Measurements from ENCODE around the gene BHLHA9. TPM values are rescaled to one million over a fixed set of nuclear protein-coding genes. Genes with fewer than 3 reads are reported as not detected.
"Not testable (repeated sequence)": the region's sequence is repeated elsewhere in the genome, so short reads cannot be mapped to it uniquely, and the experiment has no call there.

BHLHA9 gene
- total and polyA plus RNA-seq, 4 donors: 0.28 to 1.7 (median 0.86) TPM; not detected in 1

DNA sequence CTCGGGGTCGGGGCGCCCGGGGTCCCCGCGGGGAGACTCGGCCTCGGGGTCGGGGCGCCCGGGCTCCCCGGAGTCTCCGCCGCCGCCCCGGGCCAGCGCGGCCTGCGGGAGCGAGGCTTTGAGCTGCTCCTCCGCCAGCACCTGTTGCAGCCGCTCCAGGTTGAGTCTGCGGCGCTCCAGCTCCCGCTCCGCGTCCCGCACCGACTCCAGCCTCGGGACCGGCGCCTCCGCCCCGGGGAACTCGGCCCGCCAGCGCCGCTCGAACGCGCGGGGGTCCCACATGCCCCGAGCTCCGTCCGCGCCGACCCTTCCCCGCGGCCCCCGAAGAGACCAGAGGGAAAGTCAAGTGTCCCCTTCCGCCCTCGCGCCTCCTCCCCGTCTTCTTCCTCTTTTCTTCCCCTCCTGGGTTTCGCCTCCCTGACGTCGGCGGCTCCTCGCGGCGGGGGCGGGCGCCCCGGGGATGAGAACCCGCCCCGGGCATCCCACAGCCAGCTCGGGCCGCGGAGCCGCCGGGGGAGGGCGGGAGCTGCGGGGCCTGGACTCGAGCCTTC is 40.8 kb upstream of the BHLHA9 start:
- Histone ChIP-seq H3K27me3 (ENCODE audit: control insufficient read depth, insufficient read depth, low read length) (peaks cover 46% of the 10 kb centered on the region), H3K9me3 (ENCODE audit: control insufficient read depth, insufficient read depth, low read length) (no peaks in the 10 kb centered on the region), H3K4me1 (ENCODE audit: control insufficient read depth, insufficient read depth, low read length) (peaks cover 17% of the 10 kb centered on the region), H3K4me3 (ENCODE audit: low read depth, low read length) (peak overlapping the region; percentile 12), H3K36me3 (ENCODE audit: control insufficient read depth, insufficient read depth, low read length) (no peaks in the 10 kb centered on the region), H3K27ac (ENCODE audit: low read depth, low read length) (no peak overlapping the region)
- DNase-seq (ENCODE audit: low read depth in 4 of 6, low spot score in 6 of 6): peak in 2 of 6 donors; percentile 45 to 46
- under 1% methylated on average over 74 of the region's 74 CpGs for WGBS (ENCODE audit: insufficient coverage)

DNA sequence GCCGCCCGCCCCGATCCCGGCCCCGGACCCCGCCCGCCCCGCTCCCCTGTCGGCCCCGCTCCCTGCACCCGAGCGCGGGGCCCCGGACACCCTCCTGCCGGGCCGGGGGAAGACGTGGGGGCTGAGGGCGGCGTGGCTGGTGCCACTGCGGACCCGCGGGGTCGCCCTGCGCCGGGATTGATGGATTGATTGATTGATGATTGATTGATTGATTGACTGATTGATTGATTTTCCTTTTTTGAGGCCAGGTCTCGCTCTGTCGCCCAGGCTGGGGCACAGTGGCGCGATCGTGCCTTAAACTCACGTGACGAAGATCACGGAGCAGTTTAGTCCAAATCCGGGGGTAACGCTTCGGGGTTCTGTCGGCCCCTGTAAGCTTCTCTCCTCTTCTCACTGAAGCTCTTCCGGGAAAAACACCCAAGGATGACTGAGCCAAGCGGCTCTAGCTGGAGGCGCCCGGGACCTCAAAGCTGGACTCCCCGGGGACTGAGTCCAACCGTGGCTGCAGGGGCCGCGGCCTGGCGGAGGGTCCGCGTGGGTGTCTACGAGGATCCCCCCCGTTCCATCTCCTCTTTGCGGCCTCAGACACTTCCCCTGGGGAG is 40.2 kb upstream of the BHLHA9 start:
- Histone ChIP-seq H3K4me1 (ENCODE audit: control insufficient read depth, insufficient read depth, low read length) (peaks cover 17% of the 10 kb centered on the region), H3K27me3 (ENCODE audit: control insufficient read depth, insufficient read depth, low read length) (peaks cover 46% of the 10 kb centered on the region), H3K27ac (ENCODE audit: low read depth, low read length) (no peak overlapping the region), H3K9me3 (ENCODE audit: control insufficient read depth, insufficient read depth, low read length) (no peaks in the 10 kb centered on the region), H3K36me3 (ENCODE audit: control insufficient read depth, insufficient read depth, low read length) (no peaks in the 10 kb centered on the region), H3K4me3 (ENCODE audit: low read depth, low read length) (no peak overlapping the region)
- WGBS (ENCODE audit: insufficient coverage): 20% methylated on average over 51 of the region's 51 CpGs
- no peak for DNase-seq (ENCODE audit: low read depth in 4 of 6, low spot score in 6 of 6)

DNA sequence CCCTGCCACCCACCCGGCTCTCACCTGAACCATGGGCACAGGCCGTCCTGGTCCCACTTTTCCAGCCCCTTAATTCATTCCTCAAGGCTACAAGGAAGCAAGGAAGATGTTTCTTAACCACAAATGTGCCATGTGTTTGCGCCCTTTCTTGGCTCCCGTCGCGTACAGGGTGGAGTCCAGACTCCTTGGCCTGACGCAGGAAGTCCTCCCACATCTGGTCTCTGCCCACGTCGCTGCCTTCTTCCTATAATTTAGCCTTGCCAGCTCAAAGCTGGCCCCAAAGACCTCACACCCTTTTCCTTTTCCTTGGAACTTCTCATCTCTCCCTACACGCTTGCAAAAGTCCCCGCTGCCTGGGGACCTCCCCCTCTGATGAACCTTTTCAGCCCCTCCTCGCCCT is 38.8 kb upstream of the BHLHA9 start:
- Histone ChIP-seq H3K36me3 (ENCODE audit: control insufficient read depth, insufficient read depth, low read length) (no peaks in the 10 kb centered on the region), H3K27ac (ENCODE audit: low read depth, low read length) (no peak overlapping the region), H3K27me3 (ENCODE audit: control insufficient read depth, insufficient read depth, low read length) (peaks cover 42% of the 10 kb centered on the region), H3K9me3 (ENCODE audit: control insufficient read depth, insufficient read depth, low read length) (no peaks in the 10 kb centered on the region), H3K4me3 (ENCODE audit: low read depth, low read length) (no peak overlapping the region), H3K4me1 (ENCODE audit: control insufficient read depth, insufficient read depth, low read length) (peaks cover 17% of the 10 kb centered on the region)
- DNase-seq (ENCODE audit: low read depth in 4 of 6, low spot score in 6 of 6): no peak
- 84% methylated on average over 12 of the region's 12 CpGs for WGBS (ENCODE audit: insufficient coverage)

DNA sequence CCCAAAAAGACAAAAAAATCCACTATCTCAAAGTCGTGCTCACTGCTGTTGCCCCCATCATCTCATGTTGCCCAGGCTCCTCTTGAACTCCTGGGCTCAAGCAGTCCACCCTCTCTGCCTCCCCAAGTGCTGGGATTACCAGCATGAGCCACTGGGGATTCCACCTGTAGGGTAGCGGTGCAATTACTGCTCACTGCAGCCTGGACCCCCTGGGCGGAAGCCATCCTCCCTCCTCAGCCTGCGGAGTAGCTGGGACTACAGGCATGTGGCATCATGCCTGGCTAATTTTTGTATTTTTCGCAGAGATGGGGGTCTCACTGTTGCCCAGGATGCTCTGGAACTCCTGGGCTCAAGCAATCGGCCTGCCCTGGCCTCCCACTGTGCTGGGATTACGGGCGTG is 37.9 kb upstream of the BHLHA9 start:
- no peaks in the 10 kb centered on the region for H3K36me3 ChIP-seq (ENCODE audit: control insufficient read depth, insufficient read depth, low read length)
- peaks cover 36% of the 10 kb centered on the region for H3K27me3 ChIP-seq (ENCODE audit: control insufficient read depth, insufficient read depth, low read length)
- DNase-seq (ENCODE audit: low read depth in 4 of 6, low spot score in 6 of 6): no peak
- H3K27ac ChIP-seq (ENCODE audit: low read depth, low read length): no peak overlapping the region
- 67% methylated on average over 6 of the region's 8 CpGs for WGBS (ENCODE audit: insufficient coverage)
- H3K4me1 ChIP-seq (ENCODE audit: control insufficient read depth, insufficient read depth, low read length): peaks cover 17% of the 10 kb centered on the region
- no peak overlapping the region for H3K4me3 ChIP-seq (ENCODE audit: low read depth, low read length)
- H3K9me3 ChIP-seq (ENCODE audit: control insufficient read depth, insufficient read depth, low read length): no peaks in the 10 kb centered on the region

DNA sequence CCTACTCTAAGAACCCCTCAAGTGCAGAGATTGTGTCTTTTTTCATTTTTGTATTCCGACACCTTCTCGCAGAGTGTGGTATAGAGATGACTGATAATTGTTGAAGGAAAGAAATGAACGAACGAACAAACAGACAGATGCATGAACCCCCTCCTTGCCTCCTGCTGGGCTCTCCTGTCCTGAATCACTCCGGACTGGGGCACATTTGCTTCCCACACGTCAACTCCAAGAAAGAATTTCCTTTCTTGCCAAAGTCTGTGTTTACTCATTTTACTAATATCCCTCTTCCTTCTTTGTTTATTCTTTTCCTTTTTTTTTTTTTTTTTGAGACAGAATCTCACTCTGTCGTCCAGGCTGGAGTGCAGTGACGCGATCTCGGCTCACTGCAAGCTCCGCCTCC is 37.5 kb upstream of the BHLHA9 start:
- WGBS (ENCODE audit: insufficient coverage): 50% methylated on average over 1 of the region's 11 CpGs
- DNase-seq (ENCODE audit: low read depth in 4 of 6, low spot score in 6 of 6): no peak
- Histone ChIP-seq H3K27me3 (ENCODE audit: control insufficient read depth, insufficient read depth, low read length) (peaks cover 32% of the 10 kb centered on the region), H3K4me1 (ENCODE audit: control insufficient read depth, insufficient read depth, low read length) (peaks cover 16% of the 10 kb centered on the region), H3K36me3 (ENCODE audit: control insufficient read depth, insufficient read depth, low read length) (no peaks in the 10 kb centered on the region), H3K9me3 (ENCODE audit: control insufficient read depth, insufficient read depth, low read length) (no peaks in the 10 kb centered on the region), H3K4me3 (ENCODE audit: low read depth, low read length) (no peak overlapping the region), H3K27ac (ENCODE audit: low read depth, low read length) (no peak overlapping the region)

DNA sequence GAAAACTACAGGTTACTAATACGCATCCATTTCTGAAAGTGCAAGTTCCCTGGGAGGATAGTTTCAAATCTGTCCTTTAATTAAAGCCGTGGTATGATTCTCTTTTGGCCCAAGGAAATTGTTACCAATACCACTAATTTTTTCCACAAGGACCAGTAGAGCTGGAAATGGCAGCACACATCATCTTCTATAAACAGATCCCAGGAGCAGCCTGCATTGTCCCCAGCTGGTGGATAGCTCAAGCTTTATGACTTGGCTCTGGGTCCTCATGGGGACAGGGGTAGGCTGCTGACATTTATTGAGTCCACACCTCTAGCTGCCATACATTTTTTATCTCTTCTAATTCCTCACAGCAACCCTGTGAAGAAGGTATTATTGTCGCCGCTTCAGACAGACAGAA is 35.8 kb upstream of the BHLHA9 start:
- Histone ChIP-seq H3K4me3 (ENCODE audit: low read depth, low read length) (no peak overlapping the region), H3K4me1 (ENCODE audit: control insufficient read depth, insufficient read depth, low read length) (peaks cover 8% of the 10 kb centered on the region), H3K9me3 (ENCODE audit: control insufficient read depth, insufficient read depth, low read length) (no peaks in the 10 kb centered on the region), H3K27ac (ENCODE audit: low read depth, low read length) (no peak overlapping the region), H3K36me3 (ENCODE audit: control insufficient read depth, insufficient read depth, low read length) (no peaks in the 10 kb centered on the region), H3K27me3 (ENCODE audit: control insufficient read depth, insufficient read depth, low read length) (peaks cover 22% of the 10 kb centered on the region)
- 93% methylated on average over 3 of the region's 4 CpGs for WGBS (ENCODE audit: insufficient coverage)
- DNase-seq (ENCODE audit: low read depth in 4 of 6, low spot score in 6 of 6): no peak

DNA sequence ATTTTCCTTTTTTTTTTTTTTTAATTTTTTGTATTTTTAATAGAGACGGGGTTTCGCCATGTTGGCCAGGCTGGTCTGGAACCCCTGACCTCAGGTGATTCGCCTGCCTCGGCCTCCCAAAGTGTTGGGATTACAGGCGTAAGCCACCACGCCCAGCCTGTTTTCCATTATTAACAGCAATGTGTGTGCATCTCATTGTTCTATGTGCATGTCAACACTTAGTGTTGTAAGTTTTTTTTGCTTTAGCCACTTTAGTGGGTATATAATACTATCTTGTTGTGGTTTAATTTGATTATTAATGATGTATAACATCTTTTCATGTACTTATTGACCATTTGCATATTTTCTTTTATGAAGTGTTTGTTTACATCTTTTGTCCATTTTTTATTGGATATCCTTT is 32.8 kb upstream of the BHLHA9 start:
- 96% methylated on average over 5 of the region's 6 CpGs for WGBS (ENCODE audit: insufficient coverage)
- peaks cover under 1% of the 10 kb centered on the region for H3K27me3 ChIP-seq (ENCODE audit: control insufficient read depth, insufficient read depth, low read length)

DNA sequence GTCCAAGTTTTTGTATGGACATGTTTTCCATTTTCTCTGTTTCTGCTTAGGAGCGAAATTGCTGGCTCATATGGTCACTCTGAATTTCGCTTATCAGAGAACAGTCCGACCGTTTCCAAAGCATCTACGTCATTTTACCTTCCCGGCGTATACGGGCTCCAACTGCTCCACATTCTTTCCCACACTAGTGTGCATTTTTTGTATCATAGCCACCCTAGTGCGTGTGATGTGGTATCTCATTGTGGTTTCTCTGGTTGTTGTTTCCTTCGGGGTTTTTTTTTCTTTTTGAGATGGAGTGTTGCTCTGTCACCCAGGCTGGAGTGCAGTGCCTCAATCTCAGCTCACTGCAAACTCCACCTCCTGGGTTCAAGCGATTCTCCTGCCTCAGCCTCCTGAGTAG is 31.0 kb upstream of the BHLHA9 start:
- Histone ChIP-seq H3K27ac (ENCODE audit: low read depth, low read length) (no peak overlapping the region), H3K27me3 (ENCODE audit: control insufficient read depth, insufficient read depth, low read length) (no peaks in the 10 kb centered on the region), H3K4me3 (ENCODE audit: low read depth, low read length) (no peak overlapping the region), H3K4me1 (ENCODE audit: control insufficient read depth, insufficient read depth, low read length) (no peaks in the 10 kb centered on the region), H3K9me3 (ENCODE audit: control insufficient read depth, insufficient read depth, low read length) (no peaks in the 10 kb centered on the region), H3K36me3 (ENCODE audit: control insufficient read depth, insufficient read depth, low read length) (no peaks in the 10 kb centered on the region)
- DNase-seq (ENCODE audit: low read depth in 4 of 6, low spot score in 6 of 6): no peak
- WGBS (ENCODE audit: insufficient coverage): 86% methylated on average over 2 of the region's 11 CpGs

More for the DNA sequence above, 32.8 kb upstream of the BHLHA9 start:
- no peak for DNase-seq (ENCODE audit: low read depth in 4 of 6, low spot score in 6 of 6)
- no peak overlapping the region for H3K27ac ChIP-seq (ENCODE audit: low read depth, low read length)
- no peaks in the 10 kb centered on the region for H3K4me1 ChIP-seq (ENCODE audit: control insufficient read depth, insufficient read depth, low read length)
- H3K36me3 ChIP-seq (ENCODE audit: control insufficient read depth, insufficient read depth, low read length): no peaks in the 10 kb centered on the region
- no peak overlapping the region for H3K4me3 ChIP-seq (ENCODE audit: low read depth, low read length)
- no peaks in the 10 kb centered on the region for H3K9me3 ChIP-seq (ENCODE audit: control insufficient read depth, insufficient read depth, low read length)

DNA sequence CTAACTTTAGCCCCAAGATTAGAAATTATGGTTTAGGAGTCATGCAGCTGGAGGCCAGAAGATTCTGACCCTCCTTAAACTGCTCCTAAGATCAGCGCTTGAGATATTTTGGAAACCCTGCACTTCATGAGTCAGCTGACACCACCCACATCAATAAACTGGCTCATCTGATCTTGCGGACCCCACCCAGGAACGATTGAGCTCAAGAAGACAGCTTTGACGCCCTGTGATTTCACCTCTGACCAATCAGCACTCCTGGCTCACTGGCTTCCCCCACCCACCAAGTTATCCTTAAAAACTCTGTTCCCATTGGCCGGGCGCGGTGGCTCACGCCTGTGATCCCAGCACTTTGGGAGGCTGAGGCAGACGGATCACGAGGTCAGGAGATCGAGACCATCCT is 29.8 kb upstream of the BHLHA9 start:
- WGBS (ENCODE audit: insufficient coverage): 73% methylated on average over 7 of the region's 11 CpGs
- H3K36me3 ChIP-seq (ENCODE audit: control insufficient read depth, insufficient read depth, low read length); H3K27ac ChIP-seq (ENCODE audit: low read depth, low read length); H3K27me3 ChIP-seq (ENCODE audit: control insufficient read depth, insufficient read depth, low read length); DNase-seq (ENCODE audit: low read depth in 4 of 6, low spot score in 6 of 6); H3K9me3 ChIP-seq (ENCODE audit: control insufficient read depth, insufficient read depth, low read length); H3K4me1 ChIP-seq (ENCODE audit: control insufficient read depth, insufficient read depth, low read length); H3K4me3 ChIP-seq (ENCODE audit: low read depth, low read length): not testable (repeated sequence)

DNA sequence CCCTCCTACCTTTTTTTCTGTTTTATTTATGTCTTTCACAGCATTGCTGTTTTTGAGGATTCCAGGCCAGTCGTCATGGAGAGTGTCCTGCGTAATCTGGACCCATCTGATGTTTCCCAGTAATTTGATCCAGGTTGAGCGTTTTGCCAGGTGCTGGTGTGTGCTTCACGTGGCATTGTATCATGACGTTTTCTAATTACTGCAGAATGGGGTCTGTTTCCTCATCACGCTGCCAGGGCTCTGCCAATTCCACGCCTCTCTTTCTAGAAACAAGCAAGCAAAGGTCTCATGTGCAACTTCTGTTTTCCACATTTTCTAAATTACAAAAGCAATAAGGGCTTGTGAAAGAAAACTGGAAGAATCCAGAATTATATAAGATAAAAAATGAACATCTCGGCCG is 28.3 kb upstream of the BHLHA9 start:
- DNase-seq (ENCODE audit: low read depth in 4 of 6, low spot score in 6 of 6): peak in 1 of 6 donors; percentile 57
- H3K27me3 ChIP-seq (ENCODE audit: control insufficient read depth, insufficient read depth, low read length): no peaks in the 10 kb centered on the region
- no peaks in the 10 kb centered on the region for H3K4me1 ChIP-seq (ENCODE audit: control insufficient read depth, insufficient read depth, low read length)
- WGBS (ENCODE audit: insufficient coverage): 59% methylated on average over 2 of the region's 9 CpGs
- no peak overlapping the region for H3K27ac ChIP-seq (ENCODE audit: low read depth, low read length)
- H3K4me3 ChIP-seq (ENCODE audit: low read depth, low read length): no peak overlapping the region
- H3K9me3 ChIP-seq (ENCODE audit: control insufficient read depth, insufficient read depth, low read length): no peaks in the 10 kb centered on the region
- H3K36me3 ChIP-seq (ENCODE audit: control insufficient read depth, insufficient read depth, low read length): no peaks in the 10 kb centered on the region

Data from spinal cord (tissue), 10 donors.